ENCODE data around the gene EFCAB12. TPM values are rescaled to one million over a fixed set of nuclear protein-coding genes. Genes with fewer than 3 reads are reported as not detected.

Gene EFCAB12
- total RNA-seq = not detected in 2 replicates

DNA sequence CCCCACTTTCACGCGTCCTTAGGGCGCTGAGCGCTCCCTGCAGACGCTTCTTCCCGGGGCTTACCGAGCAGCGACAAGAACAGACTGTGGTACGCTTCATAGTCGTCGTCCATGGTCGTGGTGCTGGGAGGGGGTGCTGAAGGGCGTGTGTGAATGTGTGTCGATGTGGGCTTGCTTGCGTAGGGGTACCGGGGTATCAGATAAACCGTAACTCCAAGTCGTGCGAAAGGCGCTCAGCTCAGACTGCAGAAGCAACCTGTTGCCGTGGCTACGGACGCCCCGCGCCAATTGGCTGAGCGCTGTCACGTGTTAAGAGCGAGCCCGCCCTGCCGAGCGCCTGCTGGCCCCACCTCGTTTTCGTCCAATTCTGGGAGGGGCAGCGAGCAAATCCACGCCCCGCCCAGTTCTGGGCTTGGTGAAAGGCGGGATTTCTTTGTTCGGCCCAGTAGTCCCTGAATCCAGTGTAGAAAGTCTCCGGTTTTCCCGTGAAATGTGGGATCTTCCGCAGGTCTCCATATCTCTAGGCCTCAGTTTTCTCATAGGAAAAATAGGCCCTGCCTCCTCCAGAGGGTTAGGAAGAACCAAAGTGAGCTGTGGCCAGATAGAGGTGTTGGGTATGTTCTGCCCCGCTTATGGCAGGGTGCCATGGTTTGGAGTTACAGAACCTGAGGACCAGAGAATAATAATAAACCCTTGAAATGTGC is at the start of gene EFCAB12:
Gene EFCAB12 (minus strand): TSS at position 261 of the 704 bp plus-strand sequence. CDS start 148 bp downstream, at position 113.
- peak; percentile 96 for DNase-seq

DNA sequence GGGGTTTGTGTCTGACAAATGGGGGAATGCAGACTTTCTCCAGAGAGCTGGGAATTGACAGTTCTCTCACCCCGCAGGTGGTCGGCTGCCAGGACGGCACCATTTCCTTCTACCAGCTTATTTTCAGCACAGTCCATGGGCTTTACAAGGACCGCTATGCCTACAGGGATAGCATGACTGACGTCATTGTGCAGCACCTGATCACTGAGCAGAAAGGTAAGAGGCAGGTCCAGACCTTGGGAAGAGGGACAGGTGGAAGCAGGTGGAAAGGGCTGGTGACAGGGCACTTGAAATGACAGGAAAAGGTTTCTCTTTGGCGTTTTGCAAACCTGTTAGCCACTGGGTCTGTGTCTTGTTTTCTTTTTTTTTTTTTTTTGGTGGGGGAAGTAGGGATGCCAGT is 48.1 kb upstream of the EFCAB12 start:
- DNase-seq = no peak

DNA sequence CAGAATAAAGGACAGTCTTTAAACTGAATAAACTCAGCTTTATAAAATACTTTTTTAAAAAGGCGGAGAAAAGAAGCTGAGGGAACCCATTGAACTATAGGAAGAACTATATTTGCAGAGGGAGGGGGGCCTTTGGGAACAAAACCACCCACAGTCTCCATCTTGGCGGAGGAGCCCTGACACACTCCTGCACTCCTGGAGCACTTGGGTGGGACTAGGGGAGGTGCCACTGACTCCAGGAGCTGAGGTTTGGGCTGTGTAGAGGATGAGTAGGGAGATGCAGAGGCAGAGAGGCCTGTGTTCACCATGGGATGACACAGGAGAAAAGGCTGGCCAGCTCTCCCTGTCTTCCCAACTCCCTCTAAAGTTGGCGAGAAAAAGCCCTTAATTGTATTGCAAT is 47.4 kb upstream of the EFCAB12 start:
- DNase-seq = no peak

DNA sequence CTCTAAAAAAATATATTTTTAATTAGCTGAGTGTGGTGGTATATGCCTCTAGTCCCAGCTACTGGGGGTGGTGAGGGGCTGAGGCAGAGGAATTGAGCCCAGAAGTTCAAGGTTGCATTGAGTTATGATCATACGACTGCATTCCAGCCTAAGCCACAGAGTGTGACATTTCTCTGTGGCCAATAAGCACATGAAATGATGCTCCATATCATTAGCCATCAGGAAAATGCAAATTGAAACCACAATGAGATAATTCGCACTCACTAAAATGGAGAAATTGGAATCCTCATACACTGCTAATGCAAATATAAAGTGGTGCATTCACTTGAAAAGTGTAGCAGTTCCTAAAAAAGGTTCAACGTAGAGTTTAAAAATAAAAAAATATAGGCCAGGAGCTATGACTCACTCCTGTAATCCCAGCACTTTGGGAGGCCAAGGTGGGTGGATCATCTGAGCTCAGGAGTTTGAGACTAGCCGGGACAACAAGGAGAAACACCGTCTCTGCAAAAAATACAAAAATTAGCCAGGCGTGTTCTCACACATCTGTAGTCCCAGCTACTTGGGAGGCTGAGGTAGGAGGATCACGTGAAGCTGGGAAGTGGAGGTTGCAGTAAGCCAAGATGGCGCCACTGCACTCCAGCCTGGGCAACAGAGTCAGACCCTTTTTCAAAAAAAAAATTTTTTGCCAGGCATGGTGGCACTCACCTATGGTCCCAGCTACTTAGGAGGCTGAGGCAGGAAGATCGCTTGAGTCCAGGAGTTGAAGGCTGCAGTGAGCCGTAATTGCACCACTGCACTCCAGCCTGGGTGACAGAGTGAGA is 46.8 kb upstream of the EFCAB12 start:
- DNase-seq = no peak

DNA sequence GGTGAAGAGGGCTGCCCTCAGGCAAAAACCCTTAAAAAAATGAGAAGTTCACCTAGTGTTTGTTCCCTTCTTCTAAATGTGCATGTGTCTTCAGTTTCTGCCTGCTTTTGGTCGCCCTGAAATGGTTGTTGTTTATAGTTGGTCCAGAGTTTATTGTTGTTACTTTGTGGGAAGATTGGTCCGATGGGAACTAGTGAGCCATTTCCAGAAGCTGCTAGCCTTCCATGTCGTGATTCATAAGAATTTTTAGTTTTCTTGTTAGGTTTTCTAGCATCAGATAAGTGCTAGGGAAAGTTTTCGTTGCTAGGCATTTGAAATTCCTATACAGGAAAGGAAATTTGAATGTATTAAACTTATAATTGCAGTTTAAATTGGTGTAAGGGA is 45.3 kb upstream of the EFCAB12 start:
- DNase-seq = no peak

DNA sequence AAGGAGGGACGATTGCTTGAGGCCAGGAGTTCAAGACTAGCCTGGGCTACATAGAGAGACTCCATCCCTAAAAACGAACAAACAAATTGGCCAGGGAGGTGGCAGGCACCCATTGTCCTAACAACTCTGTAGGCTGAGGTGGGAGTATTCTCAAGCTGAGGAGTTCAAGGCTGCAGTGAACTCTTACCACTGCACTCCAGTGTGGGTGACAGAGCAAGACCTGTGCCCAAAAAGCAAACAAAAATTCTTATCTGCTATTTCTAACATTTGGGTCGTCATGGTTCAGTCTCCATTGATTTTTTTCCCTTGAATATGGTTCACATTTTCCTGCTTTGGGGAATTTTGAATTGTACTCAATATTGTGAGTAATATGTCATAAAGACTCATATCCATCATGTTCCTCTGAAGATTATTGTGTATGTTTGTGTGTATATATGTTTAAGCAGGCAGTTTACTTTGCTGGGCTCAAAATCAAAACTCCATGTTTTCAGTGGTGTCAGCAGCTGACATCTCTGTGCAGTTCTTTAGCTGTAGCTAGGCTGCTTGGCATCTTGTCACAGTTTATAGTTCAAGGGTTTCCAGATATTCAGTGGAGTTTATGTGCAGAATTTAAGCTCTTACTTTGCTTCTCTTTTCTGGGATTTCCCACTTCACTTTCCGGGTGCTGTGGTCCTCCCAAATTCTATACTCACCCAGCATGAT is 44.8 kb upstream of the EFCAB12 start:
- DNase-seq = no peak

DNA sequence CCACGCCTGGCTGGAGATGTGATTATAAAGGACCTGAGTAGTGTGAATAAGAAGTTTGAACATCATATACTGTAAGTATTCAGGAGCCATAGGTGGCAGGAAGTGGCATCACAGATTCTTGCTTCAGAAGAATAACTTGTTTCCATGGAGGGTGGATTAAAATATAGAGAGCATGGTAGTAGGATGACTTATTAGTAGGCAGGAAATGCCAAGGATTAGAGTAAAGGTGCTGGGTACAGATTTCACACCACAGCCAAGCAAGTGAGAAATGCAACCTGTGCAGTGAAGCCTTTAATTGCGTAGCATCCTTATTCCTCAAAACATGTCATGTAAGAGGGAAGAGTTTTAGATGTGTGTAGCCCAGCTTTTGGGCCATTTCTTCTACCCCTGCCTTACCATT is 42.4 kb upstream of the EFCAB12 start:
- DNase-seq = no peak

DNA sequence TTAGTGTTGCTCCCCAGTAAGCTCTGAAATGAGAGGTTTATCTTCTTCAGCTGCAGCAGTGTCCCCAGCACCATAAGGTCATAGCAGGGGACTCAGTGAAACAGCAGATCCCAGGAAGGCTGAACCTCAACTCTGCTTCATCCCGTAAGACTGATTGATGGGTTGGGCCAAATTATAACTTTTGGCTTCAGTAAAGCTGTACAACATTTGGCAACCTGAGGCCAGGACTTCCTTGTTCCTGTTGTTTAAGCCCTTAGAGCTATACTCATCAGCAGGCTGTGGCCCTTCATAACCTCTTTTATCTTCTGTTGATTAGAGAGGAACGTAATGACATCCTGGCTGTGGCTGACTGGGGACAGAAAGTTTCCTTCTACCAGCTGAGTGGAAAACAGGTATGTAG is 40.6 kb upstream of the EFCAB12 start:
- DNase-seq = peak; percentile 37

DNA sequence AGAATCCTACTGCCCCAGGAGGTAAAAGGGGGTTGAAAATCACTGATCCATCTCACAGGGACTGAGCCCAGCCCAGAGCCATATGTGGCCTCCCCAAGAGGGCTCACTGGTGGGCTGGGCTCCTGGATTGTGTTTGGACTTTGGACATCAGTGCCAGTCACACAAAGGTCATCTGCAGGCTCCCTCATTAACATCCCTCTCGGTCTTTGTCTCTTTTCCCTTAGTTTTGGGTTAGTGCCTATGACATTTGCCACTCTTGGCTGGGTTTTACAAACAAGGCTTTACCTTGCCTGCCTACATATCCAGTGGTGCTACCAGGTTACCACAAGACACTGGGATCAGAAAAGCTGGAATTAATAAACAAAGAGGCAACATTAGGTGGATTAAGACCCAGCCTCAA is 39.5 kb upstream of the EFCAB12 start:
- DNase-seq = no peak

DNA sequence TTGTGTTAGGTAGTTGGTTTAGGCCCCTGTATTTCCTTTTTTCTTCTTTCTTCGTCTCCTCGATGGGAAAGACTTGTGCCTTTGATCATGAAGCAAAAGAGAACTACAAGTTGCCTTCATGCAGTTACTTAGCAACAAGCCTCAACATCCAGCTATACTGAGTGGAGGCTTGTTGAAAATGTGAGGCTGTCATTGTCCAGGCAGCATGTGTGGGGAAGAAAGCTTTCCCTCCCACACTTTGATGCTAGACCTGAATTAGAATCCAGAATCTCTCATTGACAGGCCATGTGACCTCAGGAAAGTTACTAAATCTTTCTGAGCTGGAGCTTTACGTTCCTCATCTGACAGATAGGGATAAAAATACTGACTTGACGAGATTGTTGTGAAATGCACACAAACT is 35.3 kb upstream of the EFCAB12 start:
- DNase-seq = no peak

DNA sequence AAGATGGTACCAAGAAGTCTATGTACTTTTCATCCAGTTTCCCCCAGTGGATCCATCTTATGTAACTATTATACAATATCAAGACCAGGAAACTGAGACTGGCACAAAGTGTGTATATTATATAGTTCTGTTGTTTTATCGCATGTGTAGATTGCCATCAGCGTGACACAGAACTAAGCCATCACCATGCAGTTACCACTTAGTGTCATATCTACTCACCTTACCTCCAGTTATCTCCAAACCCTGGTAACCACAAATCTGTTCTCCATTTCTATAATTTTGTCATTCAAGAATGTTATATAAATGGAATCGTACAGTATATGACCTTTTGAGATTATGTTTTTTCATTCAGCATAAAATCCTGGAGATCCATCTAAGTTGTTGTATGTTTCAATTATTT is 34.7 kb upstream of the EFCAB12 start:
- no peak for DNase-seq

DNA sequence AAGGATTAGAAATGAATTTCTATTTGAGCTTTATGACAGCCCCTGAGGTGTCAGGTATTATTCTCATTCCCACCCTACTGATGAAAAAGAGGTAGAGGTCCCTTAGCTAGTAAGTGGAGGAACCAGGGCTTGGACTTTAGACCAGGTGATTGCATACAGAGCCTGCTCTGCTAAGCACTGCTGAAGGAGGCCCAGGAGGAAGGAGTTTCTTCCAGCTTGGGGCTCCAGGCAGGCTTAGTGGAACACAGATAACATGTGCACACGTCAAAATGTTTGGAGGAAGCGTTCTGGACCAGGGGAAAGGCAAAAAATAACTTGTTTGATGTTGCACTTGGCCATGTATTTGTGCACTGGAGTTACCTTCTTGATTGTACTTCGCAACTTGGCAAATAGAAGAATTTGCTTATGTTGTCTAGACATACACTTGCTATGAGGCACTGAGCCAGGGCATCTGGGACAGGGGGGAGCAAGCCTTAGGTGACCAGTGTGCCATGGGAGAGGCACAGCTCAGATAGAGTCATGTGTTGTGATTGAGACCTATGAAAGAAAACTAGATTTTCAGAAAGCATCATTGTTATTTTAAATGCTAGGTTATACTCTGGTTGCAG is 34.0 kb upstream of the EFCAB12 start:
- no peak for DNase-seq

DNA sequence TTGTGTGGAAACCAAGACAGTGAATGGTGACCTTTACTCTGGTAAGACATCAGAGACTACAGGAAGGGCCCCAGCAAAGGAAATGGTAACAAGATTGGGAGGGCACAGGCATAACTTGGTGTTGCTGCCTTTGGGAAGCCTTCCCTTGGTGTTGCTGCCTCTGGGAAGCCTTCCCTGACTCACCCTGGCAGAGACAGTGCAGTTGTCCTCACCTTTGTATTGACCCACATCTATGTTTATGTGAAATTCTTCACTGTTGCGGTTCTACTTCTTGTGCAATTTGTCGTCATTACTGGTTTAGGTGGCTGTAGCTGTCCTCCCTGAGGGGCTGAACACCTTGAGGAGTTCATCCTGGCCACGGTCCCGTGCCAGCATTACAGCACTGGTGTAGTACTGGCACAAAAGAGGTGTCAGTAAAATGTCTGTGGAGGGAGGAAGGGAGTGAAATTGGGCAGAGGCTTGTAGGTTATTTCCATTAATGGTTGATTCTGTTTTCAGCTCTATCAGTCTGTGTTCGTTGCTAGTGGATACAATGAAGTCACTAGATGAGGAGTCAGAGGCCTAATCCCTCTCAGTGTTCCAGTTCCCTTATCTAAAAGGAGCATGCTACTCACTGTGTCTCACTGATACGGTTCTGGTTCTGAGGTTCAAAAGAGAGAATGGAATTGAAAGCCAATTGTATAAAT is 33.2 kb upstream of the EFCAB12 start:
- DNase-seq = no peak

DNA sequence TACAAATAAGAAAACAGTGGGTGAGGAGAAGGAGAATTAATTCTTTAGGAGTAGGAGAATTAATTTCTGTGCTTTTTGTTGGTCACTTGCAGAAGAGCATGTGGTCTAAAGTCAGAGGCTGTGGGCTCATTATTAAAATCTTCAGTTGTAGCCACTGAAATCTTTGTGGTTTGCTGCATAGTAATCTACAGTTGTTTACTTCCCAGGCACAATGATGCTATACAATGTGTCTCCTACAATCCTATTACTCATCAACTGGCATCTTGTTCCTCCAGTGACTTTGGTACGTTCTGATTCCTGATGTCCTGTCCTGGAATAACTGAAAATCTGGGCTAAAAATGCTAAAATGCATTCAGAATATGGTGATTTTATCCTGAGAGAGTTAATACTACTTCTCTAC is 32.6 kb upstream of the EFCAB12 start:
- DNase-seq = peak; percentile 8

DNA sequence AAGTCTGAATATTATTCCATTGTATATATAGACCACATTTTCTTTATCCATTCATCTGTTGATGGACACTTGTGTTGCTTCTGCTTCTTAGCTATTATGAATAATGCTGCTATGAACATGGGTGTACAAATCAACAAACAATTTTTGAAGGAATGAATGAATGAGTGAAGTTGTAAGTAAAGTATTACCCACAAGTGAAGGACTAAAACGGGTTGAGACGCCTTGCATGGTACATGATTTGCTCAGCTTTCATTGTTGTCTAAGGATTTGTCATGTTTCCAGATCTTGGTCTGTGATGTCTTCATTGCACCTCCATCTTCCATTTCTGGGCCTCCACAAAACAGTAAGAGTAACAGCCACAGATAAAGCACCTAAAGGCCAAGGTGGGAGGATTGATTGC is 32.1 kb upstream of the EFCAB12 start:
- no peak for DNase-seq

DNA sequence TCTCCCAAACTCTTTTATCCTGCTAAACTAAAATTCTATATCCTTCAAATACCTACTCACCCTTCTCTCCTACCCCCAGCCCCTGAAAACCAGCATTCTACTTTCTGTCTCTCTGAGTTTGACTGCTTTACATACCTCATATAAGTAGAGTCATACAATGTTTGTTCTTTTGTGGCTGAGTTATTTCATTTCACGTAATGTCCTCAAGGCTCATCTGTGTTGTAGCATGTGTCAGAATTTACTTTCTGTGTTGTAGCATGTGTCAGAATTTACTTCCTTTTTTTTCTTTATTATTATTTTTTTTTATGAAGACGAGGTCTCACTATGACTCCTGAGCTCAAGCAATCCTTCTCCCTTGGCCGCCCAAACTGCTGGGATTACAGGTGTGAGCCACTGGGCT is 31.7 kb upstream of the EFCAB12 start:
- no peak for DNase-seq

DNA sequence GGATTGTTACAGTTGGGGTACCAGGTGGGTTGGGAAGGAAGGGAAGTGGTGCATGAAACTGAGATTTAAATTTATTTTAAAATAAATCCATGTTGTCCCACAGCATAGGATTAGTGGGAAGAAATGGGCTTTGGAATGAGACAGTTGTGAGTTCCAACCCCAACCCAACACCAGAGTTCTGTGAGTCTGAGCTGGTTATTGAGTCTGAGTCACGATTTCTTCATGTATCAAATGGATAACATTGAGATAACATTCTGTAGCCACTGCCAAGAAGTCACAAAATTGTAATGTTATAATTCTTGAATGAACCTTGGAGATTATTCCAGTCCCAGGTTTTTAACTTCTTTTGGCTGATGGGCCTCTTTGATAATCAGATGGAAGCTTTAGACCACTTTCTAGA is 25.3 kb upstream of the EFCAB12 start:
- no peak for DNase-seq

DNA sequence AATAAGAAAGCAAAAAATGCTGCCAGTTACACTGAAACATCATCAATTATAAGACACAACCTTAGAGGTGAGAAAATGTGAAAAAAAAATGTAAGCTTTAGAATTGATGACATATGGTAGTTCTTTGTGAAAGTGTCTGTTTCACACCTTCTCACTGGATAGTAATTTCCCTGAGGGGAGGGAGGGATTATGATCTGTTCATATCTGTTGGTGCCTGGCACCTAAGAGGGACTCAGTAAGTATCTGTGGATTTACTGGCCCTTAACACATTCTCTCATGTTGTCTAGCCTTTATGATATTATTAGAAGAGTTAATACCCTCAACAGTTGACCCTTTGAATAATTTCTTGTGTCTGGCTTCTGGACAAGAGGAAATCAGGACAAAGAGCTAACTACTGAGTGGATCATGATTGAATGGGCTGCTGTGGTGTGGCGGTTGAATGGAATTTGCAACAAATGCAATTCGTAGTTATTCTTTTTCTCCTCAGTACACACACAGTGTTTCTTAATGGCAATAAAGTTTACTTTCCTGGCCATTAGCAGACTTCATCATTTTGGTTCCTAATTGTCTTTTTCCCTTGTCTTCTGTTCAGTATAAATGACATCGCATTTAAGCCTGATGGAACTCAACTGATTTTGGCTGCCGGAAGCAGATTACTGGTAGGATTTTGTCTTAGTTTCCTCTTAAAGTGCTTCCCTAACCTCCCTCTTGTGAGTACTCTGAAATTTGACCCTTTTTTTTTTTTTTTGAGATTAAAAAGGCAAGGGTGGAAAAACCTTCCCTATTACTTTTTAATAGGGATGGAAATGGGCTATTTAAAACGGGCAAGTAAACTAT is 21.1 kb upstream of the EFCAB12 start:
- peak; percentile 67 for DNase-seq

DNA sequence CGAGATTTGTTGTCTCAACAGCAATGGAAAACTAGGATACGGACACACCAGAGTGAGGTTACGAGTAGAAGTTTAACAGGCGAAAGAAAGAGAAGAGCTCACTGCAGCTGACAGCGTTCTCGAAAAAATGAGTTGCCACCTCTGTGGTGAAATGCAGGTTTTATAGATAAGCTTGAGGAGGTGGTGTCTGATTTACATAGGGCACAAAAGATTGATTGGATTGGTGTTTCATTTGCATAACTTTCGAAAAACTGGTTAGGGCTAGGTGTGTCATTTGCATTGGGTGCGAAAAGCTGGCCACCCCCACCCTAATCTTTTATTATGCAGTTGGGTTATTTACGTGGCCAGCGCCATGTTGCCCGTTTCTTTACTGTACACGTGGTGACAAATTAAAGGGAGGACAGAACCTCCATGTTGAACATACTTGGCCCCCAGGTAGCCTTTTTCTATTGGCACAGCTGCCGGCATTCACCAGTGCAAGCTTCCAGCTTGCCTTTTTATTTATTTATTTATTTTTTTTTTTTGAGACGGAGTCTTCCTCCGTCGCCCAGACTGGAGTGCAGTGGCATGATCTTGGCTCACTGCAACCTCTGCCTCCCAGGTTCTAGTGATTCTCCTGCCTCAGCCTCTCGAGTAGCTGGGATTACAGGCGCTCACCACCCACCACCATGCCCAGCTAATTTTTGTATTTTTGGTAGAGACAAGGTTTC is 19.9 kb upstream of the EFCAB12 start:
- DNase-seq = no peak

DNA sequence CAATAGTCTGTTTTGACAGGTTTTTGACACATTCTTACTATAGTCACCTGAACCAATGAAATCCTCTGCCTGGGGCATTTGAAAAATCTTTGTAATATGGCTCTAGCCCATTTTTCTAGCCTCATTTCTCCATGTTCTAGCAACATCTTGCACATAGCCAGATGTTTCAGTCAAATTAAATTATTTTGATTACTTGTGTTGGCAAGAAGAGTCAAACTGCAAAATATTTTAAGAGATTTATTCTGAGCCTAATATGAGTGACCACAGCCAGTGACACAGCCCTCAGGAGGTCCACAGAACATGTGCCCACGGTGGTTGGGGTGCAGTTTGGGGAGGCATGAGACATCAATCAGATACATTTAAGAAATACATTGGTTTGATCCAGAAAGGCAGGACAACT is 18.5 kb upstream of the EFCAB12 start:
- DNase-seq = no peak

DNA sequence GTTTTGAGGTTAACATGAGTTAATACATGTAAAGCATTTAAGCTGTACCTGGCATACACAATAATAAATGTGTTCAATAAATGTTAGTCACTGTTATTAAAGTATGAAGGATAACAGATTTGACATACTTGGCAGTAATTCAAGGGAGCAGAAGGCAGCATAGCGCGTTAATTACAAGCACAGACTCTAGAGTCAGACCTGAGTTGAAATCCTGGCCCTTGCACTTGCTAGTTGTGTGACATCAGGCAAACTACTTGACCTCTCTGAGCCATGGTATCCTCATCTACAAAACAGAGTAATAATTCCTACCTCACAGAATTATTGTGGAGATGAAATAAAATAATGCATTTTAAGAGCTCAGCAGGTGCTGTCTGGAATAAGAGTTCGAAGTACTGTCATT is 17.0 kb upstream of the EFCAB12 start:
- DNase-seq = peak; percentile 14
